Activated CD4-positive, alpha-beta T cell treated with anti-CD3 and anti-CD28 coated beads for 24 hours (primary cell): ENCODE results near the gene RTEL1.
A peak's percentile ranks its signal among the peaks of the same experiment; 100 is the strongest.
"Not testable (repeated sequence)": the region's sequence is repeated elsewhere in the genome, so short reads cannot be mapped to it uniquely, and the experiment has no call there.

ENCODE experiments used
- DNase-seq, 2 donors: peaks; one replicate each; pipeline ENCODE4 v3.0.0-alpha.2; 2020; ENCODE audit warnings: low read depth in 2 of 2

The RTEL1 gene

DNA sequence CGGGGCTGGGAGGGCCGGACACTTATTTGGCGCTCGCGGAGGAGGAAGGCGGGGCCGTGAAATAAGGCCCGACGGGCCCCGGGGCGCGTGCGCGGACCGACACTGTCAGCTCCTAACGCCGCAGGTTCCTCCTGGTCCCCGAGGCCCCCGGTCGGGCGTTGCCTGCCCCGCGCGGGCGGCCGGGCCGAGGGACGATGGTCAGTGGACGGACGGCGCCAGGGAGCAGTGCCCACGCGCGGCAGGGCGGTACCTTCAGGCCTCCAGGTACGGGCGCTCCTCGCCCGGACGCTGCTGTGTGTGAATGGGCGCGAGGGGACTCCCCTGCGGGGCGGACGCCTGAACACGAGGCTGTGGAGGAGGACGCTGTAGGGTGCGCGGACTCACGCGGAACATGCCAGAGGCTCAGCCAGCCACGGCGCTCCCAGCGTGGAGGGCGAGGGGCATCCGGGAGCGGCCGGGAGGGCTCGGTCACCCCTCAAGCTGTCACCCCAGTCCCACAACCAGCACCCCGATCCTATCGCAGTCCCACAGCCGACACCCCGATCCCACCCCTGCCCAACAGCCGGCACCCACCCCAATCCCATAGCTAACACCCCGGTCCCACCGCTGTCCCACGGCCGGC, 30.9 kb upstream of the RTEL1 start:
- peak; percentile 87 to 90 for DNase-seq

DNA sequence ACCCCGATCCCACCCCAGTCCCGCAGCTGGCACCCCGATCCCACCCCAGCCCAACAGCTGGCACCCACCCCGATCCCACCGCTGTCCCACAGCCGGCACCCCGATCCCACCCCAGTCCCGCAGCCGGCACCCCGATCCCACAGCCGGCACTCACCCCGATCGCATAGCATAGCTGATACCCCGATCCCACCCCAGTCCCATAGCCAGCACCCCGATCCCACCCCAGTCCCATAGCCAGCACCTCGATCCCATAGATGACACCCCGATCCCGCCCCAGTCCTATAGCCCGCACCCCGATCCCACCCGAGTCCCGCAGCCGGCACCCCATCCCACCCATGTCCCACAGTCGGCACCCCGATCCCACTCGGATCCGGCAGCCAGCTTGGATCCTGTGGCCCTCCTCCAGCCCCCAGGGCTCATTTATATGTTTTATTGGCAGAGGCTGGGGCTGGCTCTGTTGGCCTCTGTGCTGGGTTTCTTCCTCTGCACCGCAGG, 30.3 kb upstream of the RTEL1 start:
- no peak for DNase-seq

DNA sequence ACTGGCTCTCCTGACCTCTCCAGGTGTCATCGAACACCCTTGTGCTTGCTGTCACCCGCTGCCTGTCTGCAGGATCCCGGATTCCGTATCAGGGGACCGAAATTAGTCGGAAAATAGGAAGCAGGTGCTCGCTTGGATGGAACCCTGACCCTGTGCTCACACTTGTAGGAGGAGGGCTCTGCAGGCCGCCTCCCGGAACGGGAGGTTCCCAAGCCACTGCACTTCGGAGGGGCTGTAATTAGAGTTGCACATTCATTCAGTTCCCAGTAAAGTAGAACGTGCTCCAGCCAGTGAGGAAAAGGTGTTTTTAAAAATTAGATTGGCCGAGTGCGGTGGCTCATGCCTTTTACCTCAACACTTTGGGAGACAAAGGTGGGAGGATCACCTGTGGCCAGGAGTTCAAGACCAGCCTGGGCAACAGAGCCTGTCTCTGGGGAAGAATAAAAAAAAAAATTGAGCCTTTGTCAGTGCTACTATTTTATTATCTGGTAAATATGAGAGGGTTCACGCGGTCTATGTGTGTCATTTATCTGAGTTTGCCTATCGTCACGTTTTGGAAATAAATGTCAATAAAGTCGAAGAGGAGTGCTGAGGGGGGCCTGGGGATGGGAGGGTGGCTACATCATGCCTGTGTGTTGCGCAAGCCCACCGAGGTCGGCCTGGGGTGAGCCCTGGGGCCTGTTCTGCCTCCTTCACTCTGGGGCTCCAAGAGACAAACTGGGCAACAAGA, 29.7 kb upstream of the RTEL1 start:
- DNase-seq: peak in 1 of 2 donors; percentile 50

DNA sequence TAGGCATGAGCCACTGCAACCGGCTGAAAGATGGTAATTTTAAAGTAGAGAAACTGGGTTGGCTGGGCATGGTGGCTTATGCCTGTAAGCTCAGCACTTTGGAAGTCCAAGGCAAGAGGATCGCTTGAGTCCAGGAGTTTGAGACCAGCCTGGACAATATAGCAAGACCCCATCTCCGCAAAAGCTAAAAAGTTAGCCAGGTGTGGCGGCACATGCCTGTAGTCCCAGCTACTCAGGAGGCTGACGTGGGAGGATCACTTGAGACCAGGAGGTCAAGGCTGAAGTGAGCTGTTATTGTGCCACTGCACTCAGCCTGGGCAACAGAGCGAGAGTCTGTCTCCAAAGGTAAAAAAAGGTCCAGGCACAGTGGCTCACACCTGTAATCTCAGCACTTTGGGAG, 27.2 kb upstream of the RTEL1 start:
- DNase-seq: not testable (repeated sequence)

DNA sequence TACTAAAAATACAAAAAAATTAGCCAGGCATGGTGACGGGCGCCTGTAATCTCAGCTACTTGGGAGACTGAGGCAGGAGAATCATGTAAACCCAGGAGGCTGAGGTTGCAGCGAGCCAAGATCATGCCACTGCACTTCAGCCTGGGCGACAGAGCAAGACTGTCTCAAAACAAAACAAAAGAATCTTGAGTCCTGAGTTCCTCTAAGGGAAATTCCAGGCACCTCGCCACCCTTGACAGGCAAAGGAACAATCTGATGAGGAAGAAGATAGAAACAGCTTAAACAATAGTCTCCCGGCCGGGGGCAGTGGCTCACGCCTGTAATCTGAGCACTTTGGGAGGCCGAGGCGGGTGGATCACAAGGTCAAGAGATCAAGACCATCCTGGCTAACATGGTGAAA, 26.7 kb upstream of the RTEL1 start:
- not testable (repeated sequence) for DNase-seq

DNA sequence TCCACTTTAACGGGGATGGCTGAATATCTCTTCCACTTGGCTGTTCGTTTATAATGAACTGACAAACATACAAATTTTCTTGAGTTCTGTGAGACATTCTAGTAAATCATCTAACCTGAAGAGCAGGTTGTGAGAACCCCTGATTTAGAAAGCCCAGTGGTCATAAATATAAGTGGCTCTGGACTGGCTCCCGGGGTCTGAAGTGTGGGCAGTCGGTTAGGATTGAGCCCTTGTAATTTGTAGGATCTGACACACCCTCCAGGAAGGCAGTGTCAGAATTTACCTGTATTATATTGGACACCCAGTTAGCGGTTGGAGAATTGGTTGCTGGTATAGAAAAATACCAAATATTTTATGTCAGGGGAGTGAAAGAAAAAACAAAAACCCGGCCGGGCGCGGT, 24.4 kb upstream of the RTEL1 start:
- no peak for DNase-seq

DNA sequence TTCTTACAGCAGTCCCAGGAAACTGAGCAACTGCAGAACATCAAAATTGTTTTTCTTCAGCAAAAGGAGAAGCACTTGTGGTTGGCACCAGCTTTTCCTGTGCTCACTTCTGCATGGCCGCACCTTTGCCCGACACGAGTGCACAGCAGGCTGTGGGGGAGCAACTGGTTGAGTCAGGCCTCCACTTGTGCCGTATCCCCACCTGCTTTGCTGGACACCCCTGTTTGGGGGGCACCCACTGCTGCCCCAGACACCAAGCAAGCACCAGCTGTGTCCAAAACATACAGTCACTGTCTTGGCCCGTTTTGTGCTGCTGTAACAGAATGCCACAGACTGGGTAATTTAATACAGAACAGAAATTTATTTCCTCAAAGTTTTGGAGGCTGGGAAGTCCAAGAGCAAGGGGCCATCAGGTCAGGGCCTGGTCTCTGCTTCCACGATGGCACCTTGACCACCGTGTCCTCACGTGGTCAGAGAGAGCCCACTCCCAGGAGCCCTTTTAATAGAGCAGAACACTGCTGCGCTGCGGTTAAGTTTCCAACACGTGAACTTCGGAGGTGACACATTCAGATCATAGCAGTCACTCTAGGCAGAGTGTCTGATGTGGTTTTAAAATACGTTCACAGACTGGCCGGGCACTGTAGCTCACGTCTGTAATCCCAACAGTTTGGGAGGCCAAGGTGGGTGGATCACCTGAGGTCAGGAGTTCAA, 22.5 kb upstream of the RTEL1 start:
- peak; percentile 42 to 45 for DNase-seq

DNA sequence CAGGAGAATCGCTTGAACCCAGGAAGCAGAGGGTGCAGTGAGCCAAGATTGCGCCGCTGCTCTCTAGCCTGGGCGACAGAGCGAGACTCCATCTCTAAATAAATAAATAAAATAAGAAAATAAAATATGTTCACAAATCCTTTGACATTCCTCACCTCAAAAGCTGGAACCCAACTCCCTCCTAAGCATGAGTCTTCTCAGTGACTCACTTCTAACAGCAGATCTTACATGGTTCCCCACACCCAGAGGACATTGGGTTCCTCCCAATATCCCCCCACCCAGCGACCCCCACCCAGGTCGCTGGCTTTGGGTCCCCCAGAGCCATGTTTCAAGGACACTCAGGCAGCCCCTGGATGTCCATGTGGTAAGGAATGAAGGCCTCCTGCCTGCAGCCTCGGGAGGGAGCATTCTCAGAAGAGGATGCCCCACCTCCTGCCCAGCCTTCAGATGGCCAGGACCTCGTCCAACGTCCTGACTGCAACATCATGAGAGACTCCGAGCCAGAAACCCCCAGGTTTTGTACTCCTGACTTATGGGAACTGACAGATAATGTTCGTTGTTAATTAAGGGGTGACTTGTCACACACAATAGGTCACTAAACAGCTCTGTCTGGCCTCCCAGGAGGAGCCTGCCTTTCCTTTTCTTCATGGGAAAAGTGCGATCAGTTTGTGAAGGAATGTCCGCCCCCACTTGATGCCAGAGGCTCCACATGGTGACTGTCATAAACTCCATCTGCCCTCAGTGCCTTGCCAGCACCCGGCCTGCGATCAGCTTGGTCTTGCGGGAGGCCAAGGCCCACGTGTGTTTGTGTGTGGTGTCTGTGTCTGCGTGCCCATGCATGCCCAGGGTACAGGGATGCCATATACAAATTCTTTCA, 21.1 kb upstream of the RTEL1 start:
- no peak for DNase-seq

DNA sequence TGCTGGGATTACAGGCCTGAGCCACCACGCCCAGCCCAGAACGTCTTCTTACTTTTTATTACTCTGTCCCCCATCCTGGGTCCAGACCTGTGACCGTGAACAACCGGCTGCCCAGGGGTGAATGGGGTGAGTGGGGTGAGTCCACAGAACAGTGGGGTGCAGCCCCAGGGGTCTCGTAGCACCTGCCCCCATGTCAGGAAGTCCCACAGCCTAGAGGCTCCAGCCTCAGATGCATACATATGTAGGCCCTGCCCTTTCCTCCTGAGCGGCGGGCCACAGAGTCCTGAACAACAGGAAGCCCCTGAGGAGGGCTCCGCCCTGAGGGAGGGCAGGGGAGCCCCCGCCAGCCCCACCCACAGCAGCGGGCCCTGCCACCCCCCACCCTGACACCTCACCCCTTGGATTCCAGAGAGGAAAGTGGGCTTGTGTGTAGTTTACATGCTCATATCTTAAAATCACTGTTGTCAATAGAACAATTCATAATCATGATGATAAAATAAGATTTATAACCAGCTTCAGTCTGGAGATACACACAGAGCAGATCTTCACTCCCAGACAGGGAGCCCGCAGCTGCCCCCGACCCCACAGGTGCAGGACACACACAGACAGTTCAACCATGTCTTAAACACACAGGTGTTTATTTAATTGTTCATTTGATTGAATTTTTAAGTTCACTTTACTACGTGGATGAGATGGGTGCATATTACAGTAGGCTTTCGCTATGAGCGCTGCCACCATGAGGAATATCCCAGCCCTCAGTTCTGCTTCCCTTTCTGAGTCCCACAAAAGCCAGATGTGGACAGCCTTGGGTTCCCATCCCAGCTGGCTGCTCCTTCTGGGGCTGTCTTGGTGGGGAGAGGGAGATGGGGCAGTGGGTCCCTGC, 18.8 kb upstream of the RTEL1 start:
- peak; percentile 51 for DNase-seq

DNA sequence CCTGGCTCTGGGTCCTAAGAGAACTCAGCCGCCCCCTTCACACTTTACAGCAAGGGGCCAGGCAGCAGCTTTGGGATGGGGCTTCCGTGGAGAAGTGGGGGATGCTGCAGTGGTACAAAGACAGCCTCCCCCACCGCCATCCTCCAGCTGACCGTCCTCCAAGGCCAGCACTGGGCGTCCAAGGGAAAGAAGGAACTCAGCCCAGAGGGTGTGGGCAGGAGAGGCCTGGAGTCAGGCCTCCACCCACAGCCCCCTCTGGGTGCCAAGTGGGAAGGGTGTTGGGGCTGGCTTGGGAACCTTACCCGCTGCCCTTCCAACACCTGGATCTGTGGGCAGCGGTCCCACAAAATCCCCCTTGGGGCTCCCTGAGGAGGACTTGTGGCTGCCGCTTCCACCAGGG, 18.0 kb upstream of the RTEL1 start:
- DNase-seq: no peak

DNA sequence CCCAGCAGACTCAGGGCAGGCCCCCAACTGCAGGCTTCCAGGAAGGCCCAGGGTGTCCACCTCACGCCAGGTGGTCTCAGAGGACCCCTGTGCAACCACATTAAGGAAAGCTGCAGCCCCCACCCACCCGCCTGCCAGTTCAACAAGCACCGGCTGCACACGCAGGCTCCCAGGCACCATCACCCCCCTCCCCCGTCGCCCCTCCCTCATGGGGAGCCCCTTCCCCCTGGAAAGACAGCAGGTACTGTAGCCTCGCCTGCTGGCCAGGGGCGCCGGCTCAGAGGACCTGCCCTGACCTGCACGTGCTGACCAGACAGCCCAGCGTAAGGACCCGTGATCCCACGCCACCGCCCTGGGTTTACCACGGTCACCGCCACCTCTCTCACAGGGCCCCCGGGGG, 17.4 kb upstream of the RTEL1 start:
- not testable (repeated sequence) for DNase-seq

DNA sequence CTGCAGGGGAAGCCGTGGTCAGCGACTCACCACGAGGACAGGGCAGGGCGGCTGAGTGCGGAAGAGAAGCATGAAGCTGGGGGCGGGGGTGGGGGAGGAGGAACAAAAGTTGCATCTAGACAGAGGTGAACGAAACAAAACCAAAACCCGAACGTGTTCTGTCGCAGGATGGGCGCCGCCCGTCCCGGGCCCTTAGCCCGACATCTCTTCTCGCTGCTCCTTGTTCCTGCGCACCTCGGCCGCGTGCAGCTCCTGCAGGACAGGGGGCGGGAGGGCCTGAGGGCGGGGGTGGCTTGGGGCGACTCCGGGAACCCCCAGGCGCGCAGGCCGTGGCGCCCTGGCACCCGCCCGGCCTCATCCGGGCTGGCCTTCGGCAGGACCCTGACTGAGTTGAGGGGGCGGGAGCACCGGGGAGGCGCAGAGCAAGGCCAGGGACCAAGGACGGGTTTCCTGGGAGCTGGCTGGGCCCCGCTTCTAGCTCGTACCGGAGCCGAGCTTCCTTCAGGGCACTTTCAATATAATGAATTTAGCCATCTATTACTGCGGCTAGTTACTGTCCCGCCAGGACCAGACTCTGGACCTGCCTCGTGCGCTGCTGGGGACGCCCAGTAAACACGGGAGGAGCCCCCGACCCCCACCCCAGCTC, 16.8 kb upstream of the RTEL1 start:
- no peak for DNase-seq

DNA sequence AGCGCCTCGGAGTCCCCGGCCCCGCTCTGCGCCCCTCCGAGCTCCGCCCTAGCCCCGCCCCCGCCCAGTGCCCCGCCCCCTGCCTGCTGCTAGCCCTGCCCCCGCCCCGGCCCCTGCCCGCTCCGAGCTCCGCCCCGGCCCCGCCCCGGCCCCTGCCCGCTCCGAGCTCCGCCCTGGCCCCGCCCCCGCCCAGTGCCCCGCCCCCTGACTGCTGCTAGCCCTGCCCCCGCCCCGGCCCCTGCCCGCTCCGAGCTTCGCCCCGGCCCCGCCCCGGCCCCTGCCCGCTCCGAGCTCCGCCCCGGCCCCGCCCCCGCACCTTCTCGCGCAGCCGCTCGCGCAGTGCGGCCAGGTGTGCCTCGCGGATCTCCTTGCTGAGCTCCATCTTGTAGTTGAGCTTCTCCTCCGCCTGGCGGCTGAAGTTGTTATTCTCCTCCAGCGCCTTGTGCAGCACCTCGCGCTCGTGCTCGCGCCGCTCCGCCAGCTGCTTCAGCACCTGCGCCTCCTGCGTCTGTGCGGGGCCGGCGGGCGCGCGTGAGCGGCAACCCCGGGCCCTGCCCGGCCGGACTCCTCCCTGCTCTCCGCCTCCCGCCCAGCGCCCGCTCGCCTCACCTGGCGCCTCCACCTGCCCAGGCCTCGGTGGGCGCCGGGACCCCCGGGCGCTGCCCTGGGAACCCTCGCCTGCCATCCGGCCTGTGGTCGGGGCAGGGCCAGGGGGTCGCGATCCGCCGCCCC, 16.2 kb upstream of the RTEL1 start:
- peak; percentile 97 to 98 for DNase-seq

DNA sequence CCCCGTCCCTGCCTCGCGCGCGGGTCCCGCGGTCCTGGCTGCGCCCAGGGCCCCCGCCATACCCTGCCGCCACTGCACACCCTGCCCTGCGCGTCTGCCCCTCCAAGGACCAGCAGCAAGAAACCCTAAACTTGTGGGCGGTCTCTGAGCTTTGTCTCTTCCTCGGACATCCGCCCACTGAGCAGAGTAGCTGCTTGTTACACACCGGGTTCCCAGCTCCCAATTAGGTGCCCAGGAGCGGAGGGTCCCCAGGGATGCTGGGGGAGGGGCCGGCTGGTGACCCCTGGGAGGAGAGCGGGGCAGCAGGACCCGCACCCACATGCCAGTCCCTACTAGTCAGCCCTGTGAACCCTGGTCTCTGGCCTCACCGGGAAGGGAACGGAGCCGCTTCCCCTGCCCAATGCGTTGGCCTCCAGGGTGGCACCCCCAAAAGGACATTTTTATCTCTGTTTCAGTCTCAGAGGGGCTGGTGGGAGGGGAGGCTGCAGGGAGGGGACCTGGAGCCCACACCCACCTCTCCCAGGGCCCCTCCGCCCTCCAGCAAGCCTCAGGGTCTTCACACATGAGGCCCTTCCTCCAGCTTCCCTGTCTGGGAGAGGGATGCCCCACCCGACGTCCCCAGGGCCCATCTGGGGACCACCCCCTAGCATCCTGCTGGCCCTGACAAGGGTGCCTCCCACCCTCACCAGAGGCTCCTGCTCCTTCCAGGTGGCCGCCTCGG, 15.4 kb upstream of the RTEL1 start:
- DNase-seq: no peak

DNA sequence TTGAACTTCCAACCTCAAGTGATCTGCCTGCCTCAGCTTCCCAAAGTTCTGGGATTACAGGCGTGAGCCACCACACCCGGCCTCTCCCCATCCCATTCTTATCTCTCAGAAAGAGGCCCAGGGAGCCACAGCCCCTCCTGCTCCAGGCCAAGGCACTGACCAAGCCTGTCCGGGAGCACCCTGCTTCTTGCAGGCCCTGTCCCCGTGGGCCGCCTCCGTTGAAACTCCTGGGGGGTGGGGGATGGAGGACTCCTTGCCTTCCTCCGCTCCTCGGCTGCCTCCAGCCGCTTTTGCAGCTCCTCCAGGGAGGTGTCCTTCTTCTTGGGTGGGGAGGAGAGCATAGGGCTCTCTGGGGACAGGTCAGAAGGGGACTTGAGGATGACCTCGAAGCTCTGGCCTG, 14.6 kb upstream of the RTEL1 start:
- DNase-seq: no peak

DNA sequence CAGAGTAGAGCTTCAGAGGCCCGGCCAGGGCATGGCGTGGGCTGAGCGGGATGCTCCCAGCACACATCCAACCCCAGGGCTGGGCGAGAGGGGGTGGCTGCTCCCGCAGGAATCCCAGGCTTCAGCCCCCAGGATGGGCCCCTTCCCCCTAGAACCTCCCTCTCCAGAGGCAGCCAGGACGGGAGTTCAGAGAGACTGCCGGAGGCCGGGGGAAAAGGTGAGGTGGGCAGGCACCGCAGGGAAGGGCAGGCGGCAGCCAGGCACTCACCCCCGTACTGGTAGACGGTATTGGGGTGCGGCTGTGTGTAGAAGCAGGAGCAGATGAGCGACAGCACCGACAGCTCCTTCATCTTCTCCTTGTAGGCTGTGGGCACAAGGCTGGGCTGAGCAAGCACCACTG, 14.2 kb upstream of the RTEL1 start:
- no peak for DNase-seq

DNA sequence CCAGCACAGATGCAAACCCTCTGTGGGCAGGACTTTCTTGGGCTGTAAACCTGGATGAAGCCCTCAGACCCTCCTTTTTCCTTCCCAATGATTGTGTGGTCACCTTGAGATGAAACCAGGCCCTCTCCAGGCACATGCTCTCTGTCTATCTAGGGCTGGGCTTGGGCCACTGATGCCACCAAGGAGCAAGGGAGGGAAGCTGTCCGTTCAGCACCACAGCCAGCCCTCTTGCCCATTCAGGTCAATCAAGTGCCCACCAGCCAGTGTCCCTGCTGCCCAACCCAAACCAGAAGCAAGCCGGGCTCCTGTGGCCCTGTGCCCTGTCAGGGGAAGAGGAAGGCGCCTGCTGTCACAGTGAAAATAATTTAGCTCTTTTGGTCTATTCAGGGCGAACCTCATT, 12.9 kb upstream of the RTEL1 start:
- no peak for DNase-seq

DNA sequence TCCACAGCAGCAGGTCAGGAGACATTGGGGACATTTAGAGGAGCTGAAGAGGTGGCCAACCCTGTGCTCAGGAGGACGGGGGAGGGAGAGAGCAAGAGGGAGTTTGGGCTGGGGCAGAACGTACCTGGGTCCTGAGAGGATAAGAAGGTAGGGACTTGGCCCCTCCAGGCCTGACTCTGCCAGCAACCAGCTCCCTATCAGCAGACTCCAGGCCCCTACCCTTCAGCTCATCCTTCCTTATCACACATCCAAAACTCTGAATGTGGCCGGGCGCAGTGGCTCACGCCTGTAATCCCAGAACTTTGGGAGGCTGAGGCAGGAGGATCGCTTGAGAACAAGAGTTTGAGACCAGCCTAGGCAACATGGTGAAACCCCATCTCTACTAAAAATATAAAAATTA, 9.9 kb upstream of the RTEL1 start:
- DNase-seq: no peak
